NCI-H1105 treated with DMSO at 0.1 percent for 48 hours (cell line): Measurements from ENCODE around the gene NOM1.
"Not testable (repeated sequence)": the region's sequence is repeated elsewhere in the genome, so short reads cannot be mapped to it uniquely, and the experiment has no call there.

Experiments
- DNase-seq: peaks from one replicate; lab custom pipeline; 2025; lab: John Stamatoyannopoulos, UW

NOM1 gene

DNA sequence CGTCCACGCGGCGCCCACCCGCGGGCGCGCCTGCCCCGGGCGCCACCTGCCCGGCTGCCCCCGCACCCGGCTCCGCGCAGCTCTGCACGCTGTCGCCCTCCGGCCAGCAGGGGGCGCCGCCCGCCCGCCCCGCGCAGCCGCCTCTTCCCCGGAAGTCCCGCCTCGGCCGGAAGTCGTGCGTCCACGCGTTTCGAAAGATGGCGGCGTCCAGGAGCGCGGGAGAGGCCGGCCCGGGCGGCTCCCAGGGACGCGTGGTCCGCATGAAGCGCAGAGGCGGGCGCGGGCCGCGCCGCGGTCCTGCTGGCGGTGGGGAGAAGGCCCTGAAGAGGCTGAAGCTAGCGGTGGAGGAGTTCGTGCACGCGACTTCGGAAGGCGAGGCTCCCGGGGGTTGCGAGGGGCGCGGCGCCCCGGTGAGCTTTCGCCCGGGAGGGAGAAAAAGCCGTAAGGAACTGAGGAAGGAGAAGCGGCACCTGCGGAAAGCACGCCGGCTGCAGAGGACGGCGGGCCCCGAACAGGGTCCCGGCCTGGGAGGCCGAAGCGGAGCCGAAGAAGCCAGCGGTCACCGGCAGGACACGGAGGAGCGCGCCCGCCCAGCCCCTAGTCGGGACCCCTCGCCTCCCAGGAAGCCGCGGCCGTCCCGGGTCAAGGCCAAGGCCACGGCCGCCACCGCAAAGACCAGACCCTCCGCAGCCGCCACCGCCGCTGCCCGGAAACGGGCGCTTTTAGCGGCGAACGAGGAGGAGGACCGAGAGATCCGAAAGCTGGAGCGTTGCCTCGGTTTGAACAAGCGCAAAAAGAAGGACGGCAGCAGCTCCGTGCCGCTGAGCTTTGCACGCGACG is at the start of gene NOM1:
Gene NOM1 (plus strand): TSS at position 172 of the 840 bp plus-strand sequence. CDS start 26 bp downstream, at position 198.
- DNase-seq, result peak; percentile 77

- DNase-seq, result not testable (repeated sequence)
Observed at GRCh38 chr7:156900093-156900492, 49.4 kb upstream of the NOM1 start.

DNA sequence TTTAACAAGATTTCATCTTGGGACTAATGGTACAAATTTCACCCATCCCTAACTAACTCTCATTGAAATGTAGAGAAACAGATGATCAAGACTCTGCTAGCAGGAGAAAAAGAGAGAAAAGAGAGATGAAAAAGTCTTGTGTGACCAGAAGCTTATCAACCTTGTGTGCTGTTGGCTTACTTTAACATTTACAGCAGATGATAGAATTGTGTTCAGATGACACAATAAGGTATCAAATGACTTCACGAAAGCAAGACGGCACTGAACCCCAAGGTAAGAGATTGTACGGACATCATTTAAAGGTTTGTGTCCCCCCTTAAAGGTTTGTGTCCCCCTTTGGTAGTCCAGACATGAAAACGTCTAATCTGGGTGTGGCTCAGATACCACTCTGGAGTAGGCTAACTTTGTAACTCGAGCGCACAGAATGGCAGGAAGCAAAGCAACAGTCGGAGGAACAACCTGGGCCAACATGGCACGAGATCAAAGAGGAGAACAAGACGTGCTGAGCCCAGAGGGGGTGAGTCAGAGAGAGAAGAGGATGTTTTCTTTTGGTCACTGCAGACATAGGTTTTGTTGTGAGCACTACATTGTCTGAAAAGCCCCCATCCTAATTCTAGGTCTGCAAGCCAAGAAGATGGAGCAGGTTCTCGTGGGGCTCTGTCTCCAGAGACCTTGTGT is 46.1 kb upstream of the NOM1 start:
- DNase-seq, result no peak

GRCh38 chr7:156906200-156906649 is 43.3 kb upstream of the NOM1 start:
- DNase-seq, result no peak

GRCh38 chr7:156907656-156908055 is 41.9 kb upstream of the NOM1 start:
- DNase-seq, result no peak

DNA sequence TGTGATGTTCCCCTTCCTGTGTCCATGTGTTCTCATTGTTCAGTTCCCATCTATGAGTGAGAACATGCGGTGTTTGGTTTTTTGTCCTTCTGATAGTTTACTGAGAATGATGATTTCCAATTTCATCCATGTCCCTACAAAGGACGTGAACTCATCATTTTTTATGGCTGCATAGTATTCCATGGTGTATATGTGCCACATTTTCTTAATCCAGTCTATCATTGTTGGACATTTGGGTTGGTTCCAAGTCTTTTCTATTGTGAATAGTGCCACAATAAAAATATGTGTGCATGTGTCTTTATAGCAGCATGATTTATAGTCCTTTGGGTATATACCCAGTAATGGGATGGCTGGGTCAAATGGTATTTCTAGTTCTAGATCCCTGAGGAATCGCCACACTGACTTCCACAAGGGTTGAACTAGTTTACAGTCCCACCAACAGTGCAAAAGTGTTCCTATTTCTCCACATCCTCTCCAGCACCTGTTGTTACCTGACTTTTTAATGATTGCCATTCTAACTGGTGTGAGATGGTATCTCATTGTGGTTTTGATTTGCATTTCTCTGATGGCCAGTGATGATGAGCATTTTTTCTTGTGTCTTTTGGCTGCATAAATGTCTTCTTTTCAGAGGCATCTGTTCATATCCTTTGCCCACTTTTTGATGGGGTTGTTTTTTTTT is 39.8 kb upstream of the NOM1 start:
- not testable (repeated sequence) for DNase-seq

DNA sequence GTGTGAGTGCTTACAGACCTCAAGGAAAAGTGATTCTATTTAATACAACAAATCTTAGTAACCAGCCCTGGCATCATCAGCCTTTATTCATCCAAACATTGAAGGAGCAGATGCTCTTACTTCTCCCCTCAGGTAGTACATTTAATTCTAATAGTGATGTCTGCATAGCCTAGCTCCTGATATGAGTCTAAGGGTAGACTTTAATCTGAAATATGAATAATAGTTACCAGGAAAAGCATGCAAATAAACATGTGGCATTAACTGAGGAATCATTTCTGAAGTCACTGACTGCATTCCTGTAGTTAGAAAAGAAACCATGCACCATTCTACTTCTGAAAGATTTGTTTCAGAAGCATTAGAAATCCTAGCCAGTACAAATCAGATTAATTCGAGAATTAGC is 30.9 kb upstream of the NOM1 start:
- DNase-seq, result no peak

DNA sequence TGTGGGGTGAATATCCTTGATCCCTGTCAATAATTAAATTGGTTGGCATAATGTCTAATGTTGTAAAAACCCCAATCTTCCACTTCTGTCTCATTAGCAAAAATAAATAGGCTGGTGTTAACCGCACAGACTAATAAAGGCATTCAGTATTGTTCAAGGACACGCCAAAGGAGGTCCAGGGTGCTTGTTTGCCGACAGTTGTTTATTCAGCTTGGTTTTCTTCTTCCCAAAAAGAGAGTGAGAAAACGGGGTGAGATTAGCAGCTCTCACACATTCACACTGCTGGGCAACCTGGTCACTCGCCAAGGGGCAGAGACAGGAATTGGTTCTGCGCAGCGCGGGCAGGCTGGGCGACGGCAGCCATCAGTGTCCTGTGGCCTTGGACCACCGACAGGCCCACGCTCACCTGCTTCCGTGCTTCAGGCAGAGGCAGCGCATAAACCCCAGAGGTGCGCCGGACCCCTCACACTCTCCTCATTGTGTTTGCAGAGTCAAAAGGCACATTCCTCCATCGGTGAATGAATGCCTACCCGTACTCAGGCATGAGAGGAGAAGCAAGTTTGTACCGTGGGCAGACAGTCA is 30.3 kb upstream of the NOM1 start:
- DNase-seq, result no peak

DNA sequence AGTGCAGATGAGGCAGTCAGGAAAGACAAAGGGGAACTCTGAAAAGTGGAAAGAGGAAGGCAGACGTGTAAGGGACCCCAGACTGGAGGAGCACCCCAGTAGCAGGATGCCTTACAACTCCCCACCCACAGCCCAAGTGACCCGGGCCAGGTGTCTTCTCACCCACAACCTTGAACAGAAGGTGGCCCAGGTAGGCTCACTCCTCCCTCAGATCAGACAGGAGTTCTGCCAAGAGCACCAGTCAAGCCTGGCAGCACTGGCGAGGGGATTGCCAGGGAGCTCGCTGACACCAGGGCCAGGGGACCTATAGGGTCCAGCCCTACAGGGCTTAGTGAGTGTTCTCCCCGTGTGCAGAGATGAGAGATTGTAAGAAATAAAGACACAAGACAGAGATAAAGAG is 29.4 kb upstream of the NOM1 start:
- no peak for DNase-seq

DNA sequence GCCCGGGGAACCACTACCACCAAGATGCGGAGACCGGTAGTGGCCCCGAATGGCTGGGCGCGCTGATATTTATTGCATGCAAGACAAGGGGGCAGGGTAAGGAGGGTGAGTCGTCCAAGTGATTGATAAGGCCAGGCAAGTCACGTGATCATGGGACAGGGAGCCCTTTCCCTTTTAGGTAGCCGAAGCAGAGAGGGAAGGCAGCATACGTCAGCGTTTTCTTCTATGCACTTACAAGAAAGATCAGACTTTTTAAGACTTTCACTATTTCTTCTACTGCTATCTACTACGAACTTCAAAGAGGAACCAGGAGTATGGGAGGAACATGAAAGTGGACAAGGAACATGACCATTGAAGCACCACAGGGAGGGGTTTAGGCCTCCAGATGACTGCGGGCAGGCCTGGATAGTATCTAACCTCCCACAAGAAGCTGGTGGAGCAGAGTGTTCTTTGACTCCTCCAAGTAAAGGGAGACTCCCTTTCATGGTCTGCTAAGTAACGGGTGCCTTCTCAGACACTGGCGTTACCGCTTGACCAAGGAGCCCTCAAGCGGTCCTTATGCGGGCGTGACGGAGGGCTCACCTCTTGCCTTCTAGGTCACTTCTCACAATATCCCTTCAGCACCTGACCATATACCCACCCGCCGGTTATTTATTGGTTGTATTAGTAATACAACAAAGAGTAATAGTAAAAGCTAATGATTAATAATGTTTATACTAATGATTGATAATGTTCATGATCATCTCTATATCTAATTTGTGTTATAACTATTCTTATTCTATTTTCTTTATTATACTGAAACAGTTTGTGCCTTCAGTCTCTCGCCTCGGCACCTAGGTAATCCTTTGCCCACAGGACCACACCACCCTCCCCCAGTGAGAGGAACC is 28.8 kb upstream of the NOM1 start:
- not testable (repeated sequence) for DNase-seq

- DNase-seq, result not testable (repeated sequence)
Observed at GRCh38 chr7:156922304-156922703, 27.2 kb upstream of the NOM1 start.

DNA sequence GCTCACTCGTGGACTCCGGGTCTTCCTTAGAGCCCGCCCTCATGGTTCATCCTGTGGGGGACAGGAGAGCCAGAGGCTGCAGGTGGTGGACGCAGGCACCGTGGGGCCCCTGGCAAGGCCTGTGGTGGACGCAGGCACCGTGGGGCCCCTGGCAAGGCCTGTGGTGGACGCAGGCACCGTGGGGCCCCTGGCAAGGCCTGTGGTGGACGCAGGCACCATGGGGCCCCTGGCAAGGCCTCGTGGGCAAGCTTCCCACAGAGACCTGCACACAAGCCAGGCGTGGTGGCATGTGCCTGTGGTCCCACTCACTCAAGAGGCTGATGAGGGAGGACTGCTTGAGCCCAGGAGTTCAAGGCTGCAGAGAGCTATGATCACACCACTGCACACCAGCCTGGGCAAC is 23.7 kb upstream of the NOM1 start:
- not testable (repeated sequence) for DNase-seq

GRCh38 chr7:156927571-156928405 is 21.7 kb upstream of the NOM1 start:
- DNase-seq, result peak; percentile 57

DNA sequence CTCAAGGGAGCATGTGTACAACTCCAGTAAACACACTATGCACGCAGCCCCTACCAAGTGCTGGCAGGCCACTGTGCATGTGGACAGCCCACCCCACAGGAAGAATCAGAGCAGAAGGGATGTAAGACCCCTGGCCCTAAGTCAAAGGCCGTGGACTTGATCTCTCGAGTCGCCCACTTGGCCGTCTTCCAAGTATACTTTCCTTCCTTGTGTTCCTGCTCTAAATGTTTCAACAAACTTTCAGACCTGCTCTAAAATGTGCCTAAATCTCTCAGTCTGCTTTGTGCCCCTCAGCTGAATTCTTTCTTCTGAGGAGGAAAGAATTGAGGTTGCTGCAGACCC is 21.1 kb upstream of the NOM1 start:
- no peak for DNase-seq

- DNase-seq, result no peak
Observed at GRCh38 chr7:156929789-156930539, 19.5 kb upstream of the NOM1 start.

DNA sequence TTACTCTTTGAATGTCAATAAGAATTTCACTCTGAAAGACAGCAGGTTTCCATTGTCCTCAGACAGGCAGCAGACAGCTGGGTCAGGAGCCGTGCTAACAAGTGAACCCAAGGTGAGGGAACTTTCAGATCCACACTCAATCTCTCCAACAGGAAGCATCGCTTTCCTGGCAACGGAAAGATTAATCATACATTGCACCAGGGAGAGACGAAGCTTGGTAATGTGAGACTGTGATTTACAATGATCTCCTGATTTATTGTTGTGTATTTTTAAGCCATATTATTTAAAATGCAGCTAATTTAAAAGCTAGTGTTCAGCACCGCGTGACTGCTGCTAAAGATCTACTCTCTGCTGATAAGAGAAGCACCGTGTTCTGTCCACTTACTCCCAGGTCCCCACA is 17.5 kb upstream of the NOM1 start:
- no peak for DNase-seq

DNA sequence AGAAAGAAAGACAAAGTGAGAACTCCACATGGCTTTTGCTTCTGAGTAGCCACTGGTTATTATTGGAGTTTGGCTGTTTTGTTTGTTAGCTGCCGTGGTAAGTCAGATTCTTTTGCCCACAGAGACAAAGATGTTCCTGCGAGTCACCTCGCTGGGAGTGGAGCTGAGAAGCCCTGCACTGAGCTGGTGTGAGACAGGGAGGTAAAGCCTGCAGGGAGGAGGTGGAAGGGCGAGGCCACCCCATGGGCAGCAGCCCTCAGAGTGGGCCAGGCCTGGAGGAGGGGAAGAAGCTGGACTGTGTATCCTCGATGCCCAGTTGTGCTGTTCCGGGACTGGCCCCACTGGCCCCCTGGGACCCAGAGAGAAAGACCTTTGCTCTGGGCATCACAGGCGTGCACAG is 14.3 kb upstream of the NOM1 start:
- no peak for DNase-seq

- not testable (repeated sequence) for DNase-seq
Observed at GRCh38 chr7:156936766-156937165, 12.7 kb upstream of the NOM1 start.

DNA sequence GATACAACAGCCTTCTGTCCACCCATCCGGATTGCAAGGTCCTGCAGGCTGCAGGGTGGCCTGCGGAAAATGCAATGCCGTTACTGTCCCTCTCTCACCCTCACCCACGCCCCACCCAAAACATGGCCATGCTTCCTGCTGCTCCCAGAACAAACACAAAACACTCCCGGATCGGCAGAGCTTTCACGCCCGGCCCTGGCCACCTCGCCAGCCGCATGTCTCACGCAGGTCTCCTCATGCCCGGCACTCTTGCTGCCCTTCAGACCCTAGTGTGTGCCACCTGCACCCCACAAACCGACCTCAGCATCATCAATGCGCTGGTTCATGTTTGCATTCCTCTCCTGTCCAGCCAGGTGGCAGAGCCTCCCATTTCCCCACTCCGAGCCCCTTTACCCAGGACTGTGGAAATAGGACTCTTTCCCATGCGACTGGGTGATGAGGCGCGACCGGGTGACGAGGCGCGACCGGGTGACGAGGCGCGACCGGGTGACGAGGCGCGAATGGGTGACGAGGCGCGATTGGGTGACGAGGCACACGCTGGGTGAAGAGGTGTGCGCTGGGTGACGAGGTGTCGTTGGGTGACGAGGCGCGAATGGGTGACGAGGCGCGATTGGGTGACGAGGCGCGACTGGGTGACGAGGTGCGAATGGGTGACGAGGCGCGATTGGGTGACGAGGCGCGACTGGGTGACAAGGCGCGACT is 8.9 kb upstream of the NOM1 start:
- DNase-seq, result no peak
